NCI-H146 treated with DMSO at 0.1 percent for 48 hours (cell line): ENCODE measurements around the gene TBC1D8.
A peak's percentile ranks its signal among the peaks of the same experiment; 100 is the strongest.

Experiments used
- DNase-seq: peaks from one replicate; lab custom pipeline; 2025; ENCODE audit not compliant: unreplicated experiment; lab: John Stamatoyannopoulos, UW

TBC1D8 gene

DNA sequence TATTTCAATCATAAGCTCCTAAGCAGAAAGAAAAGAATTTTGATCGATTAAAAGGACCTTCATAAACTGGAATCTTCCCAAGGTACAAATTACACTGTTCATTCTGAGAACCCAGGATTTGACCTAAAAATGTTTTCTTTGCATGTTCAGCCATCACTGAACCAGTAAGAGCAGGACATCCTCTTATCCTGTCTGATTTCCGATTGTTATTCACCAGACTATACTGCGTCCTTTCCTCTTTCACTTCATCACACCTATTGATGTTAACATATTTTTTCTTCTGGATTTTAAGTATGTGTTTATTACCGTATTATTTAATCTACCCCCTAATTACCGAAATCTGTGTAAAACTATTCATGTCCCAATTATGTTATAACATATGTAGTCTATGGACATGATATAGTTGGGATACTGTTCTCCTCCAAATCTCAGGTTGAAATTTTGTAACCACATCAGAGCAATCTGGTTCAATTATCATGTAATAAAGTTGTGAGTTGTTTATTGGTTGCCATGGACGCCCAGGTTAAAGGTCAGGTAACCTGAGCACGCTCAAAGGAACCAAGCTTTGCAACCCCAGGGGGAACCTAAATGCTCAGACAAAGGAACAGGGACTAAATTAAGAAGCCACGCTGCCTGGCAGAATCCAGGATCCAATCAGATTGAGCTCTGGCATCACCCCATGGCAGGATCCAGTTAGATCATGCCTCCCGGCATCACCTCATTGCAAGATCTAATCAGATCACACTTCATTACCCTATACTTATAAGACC, 11.6 kb upstream of the TBC1D8 start:
- DNase-seq: no peak

DNA sequence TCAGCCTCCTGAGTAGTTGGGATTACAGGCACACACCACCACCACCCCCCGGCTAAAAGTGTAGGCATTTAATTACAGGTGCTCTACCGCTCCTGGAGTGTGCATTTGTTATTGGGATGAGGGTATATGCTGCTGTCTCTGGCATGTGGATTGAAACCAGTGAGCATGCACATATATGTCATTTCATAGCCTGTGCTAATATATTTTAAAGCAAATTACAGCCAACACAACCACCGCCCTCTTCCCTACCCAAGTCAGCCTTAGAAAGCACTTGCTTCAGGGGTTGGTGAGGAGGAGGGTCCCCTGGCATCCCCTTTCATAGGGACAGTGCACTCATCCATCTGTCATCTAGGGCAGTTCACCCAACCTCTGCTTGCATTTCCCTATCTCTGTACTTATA, 10.5 kb upstream of the TBC1D8 start:
- DNase-seq: no peak

GRCh38 chr2:101160454-101160853, 9.3 kb upstream of the TBC1D8 start:
- DNase-seq: no peak

DNA sequence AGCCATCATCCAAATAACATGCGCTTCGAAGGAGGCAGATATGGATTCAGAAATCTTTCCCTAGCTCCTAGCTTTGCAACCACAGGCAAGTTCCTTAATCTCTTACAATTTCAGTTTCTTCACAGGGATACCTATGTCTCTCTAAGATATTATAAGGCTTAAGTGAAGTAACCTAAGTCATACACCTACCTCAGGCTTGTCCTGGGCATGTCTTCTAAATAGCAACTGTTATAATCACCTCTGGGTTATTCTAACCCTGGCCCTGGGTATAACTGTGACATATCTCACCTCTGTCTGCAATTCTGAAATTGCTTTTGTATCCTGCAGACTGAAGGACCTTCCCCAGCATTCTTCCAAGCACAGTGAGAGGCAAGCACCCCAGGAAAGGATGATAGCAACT, 8.3 kb upstream of the TBC1D8 start:
- DNase-seq: no peak

GRCh38 chr2:101157272-101157671, 6.1 kb upstream of the TBC1D8 start:
- no peak for DNase-seq

DNA sequence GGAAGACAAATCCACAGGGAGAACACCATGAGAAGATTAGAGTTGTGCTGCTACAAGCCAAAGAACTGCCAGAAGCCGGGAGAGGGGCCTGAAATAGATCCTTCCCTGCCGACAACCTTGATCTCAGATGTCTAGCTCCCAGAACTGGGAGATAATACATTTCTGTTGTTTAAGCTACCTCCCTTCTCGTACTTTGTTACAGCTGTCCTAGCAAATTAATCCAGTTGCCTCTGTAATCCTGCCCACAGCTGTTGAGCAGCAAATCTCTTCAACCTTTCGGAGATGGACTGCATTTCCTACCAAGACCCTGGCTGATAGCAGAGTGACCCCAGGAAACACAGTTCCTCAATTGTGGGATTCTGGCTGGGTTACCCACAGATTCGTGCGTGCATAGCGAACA, 2.6 kb upstream of the TBC1D8 start:
- no peak for DNase-seq

GRCh38 chr2:101153077-101153707, 2.0 kb upstream of the TBC1D8 start:
- no peak for DNase-seq

DNA sequence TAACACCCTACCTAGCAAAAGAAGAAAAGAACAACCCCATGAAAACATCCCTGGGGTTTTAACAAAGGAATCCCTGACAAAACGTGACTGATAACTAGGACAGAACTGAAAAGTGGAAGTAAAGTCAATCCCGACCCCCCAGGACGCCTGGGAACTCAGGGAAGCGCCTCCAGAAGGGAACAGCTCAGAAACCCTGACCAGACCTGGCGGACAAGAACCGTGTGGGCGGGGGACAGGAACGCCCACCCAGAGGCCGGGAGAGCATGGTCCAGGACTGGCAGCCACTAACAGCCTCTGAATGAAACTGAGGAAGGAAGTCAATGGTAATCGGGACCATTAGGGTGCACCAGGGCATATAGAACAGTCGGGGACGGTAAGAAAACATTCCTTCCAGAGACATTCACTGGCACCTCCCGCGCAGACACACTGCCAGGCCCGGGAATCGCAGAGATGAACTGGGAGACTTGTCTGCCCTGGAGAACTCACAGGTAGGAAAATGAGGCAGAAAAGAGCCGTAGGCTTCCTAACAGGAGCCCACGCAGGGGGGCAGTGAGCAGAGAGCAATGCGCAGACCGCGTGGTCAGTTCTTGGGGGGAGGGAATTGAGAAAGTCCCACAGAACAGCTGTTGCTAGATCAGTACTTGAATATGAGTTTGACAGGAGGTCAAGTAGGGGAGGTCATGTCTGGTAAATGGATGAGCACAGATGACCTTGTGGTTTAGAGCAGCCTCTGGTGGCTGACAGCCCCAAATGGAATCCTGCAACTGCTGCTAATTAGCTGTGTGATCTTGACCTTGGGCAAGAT, 1.3 kb upstream of the TBC1D8 start:
- peak; percentile 46 for DNase-seq

DNA sequence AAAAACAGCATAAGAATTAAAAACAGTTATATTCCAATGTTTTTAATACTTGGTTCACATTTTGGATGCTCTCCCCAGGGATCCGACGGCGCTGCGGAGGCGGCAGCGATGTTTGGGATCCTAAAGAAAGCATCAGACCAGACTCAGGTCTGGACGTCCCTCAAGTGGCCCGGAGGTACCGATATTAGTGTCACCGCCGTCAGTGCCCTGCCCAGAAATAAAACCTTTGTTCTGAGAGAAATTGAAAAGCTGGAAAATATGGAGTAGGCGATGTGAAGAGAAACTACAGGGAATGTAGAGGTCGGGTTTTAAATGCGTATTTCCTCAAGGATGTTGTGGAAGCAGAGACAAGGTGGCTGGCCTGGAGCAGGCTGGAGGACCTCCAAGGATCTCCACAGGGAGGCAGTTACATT, 683 bp upstream of the TBC1D8 start:
- DNase-seq: peak; percentile 19

DNA sequence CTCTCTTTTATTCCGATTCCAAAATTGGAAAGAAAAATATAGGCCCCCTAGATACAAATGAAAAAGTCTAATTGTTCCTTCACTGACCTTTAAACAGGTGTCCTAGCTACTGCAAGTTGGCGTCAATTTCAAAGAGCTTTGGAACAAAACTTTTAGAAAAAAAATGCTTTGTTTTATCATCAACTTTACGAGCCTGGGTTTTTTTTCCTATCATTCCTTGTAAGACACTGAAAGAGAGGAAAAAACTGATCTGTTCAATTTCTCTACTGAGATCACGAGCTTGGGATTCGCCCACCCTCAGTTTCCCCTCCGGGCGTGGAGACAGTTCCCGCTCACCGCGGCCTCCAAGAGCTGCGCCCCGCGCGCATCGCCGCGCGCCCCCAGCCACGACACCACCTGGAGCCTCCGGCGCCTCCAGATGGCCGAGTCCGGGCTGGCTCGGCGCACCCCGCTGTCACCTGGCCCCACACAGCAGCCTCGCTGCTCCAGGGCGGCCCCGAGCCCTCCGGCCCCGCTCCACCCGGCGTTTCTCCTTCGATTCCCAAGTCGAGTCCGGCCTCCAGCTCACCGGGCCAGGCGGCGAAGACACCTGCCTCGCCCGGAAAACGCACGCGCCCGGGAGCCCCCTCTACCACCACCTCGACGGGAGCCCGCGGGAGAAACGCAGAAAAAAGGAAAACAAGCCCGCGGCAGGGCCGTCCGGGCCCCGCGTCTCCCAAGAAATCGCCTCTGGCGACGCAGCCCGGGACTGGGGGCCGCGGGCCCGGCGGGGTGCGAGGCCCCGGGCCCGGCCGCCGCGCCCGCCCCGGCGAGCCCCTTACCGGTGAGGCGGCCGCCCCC, 656 bp downstream of the TBC1D8 start:
- no peak for DNase-seq

DNA sequence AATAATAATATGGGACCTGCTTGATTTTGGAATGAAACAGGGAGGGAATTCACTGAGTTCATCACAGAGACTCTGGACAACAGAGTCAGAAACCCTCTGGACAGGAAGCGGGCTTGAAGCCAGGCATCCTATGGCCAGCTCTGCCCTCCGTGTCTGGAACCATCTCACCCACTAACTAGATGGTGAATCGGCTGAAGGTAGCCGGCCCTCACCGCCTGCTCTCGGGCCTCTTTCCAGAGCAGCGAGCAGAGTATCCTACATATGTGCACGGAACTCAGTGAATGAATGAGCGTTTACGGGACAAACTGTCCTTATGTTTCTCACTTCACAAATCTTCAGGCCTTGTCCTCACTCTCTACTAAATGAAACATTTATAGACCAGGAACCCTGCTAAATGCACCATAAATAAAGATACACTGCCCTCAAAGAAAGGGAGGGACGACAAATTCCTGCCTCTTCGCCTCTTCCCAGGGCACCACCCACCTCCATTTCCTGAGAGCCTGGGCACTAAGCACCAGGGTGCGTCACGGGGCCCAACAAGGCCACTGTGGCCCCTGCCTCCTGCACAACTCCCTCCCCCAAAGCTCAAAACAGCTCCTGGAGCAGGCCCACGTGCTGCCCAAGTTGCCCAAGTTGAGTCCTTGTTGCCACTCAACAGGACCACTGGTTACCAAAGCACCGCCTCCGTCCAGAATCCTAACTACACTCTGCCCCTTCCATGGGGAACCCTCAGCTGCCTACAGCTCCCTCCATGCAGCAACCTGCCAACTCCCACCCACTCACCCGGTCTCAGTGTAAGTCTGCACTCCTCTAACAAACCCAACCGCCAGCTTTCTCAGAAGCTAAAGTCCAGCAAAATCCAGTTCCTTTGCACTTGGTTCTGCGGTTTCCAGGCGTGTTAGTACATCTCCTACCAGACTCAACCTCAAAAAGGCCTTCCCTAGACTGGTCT, 1.7 kb downstream of the TBC1D8 start:
- DNase-seq: no peak

- no peak for DNase-seq
Observed at GRCh38 chr2:101148777-101149176, 2.4 kb downstream of the TBC1D8 start.

- DNase-seq: no peak
Observed at GRCh38 chr2:101147971-101148370, 3.2 kb downstream of the TBC1D8 start.

GRCh38 chr2:101147062-101147461, 4.1 kb downstream of the TBC1D8 start:
- no peak for DNase-seq

- no peak for DNase-seq
Observed at GRCh38 chr2:101146535-101146934, 4.6 kb downstream of the TBC1D8 start.

- no peak for DNase-seq
Observed at GRCh38 chr2:101145406-101145805, 5.8 kb downstream of the TBC1D8 start.

- no peak for DNase-seq
Observed at GRCh38 chr2:101142163-101142562, 9.0 kb downstream of the TBC1D8 start.

DNA sequence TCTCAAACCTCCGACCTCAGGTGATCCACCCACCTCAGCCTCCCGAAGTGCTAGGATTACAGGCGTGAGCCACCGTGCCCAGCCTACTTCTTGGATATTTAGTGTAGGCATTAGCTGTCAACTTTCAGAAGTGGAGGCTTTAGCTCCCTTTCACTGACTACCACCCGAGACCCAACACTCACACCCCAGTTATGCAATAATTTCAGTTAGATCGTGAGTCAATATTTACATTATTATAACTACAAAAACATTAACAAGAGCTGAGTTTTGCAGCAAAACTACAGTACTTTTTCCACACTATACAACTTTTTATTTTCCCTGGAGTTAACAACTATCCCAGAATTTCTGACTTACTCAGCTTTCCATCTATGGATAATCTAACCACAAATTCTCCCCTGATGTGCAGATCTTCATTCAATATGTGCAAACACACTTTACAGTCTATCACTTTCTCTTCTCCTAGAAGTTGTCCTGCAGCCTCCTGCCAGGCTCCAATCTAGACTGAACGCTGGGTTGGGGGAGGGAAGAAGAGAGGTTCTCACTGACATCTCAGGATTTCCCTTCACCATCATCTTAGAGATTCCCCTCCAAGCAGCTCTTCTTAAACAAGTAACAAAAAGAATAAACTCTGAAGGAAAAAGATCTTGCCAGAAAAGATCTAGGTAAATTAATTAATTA, 10.1 kb downstream of the TBC1D8 start:
- no peak for DNase-seq

GRCh38 chr2:101140237-101140636, 10.9 kb downstream of the TBC1D8 start:
- no peak for DNase-seq
